IPS-11a (cell line): ENCODE data around the gene POLR3F.
"Not testable (repeated sequence)": the region's sequence is repeated elsewhere in the genome, so short reads cannot be mapped to it uniquely, and the experiment has no call there.

Experiments
- H3K4me3 ChIP-seq: one replicate; pipeline ENCODE4 v1.5.1; 2013; ENCODE audit warnings: low read depth, low read length, control low read depth

The POLR3F gene

DNA sequence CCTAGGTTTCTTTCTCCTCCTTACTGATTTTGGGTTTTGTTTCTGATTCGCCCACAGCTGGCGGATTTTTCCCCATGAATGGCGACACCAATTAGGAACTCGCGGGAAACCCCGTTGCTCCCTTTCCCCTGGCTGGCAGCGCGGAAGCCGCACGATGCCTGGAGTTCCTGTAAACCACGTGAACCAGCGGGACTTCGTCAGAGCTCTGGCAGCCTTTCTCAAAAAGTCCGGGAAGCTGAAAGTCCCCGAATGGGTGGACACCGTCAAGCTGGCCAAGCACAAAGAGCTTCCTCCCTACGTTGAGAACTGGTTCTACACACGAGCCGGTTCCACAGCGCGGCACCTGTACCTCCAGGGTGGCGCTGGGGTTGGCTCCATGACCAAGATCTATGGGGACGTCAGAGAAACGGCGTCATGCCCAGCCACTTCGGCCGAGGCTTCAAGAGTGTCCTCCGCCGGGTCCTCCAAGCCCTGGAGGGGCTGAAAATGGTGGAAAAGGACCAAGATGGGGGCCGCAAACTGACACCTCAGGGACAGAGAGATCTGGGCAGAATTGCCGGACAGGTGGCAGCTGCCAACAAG lies 37.4 kb downstream of the POLR3F start:
- H3K4me3 ChIP-seq = no peak overlapping the region

GRCh38 chr20:18506744-18507143 lies 39.6 kb downstream of the POLR3F start:
- peak overlapping the region; percentile 83 for H3K4me3 ChIP-seq

DNA sequence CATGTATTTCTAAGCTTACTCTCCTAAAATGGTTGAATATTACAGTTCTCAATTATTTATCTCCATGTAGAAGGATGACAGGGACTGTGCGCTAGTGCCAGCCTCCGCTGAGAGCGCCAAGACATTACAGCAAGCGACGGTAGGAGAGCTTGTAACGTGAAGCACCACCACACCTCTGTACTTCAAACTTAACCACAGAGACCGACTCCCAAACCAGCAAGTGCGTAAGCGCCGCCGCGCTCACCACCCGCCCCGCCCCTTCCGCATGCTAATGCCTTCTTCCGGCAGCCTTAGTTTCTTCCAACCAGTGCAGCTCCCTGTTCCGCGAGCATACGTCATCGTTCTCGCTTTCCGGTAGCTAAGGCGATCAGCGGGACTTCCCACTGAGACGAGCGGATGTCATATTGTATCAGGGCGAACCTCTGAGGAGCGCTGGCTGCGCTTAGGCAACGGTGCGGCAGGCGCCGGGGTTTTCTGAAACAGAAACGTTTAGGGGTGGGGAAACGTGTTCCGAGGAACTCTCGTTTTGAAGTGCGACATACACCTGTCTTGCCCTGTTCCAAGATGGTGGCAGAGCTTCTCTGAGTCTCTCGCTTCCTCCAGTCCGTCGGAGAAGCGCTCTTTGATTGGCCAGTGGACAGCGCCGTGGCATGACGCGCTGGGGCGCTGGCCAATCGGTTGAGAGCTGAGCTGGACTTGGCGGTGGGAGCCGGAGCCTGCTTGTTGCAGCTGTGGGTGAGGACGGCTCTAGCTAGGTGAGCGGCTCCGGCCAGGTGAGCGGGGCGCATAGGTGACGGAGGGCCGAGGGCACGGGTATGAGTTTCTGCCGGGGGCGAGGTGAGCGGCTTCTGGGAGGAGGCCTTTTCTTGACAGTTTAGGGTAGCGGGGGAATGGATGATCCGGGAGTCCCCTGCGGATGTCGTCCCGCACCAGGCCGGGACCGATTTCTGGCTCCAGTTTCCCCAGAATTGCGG lies 40.3 kb downstream of the POLR3F start, which contains the start of gene SEC23B:
Gene SEC23B (plus strand): TSS at position 723 of the 974 bp plus-strand sequence. CDS start 2,896 bp downstream, outside the sequence.
- peak within 1 kb of the TSS; percentile 83 for H3K4me3 ChIP-seq

DNA sequence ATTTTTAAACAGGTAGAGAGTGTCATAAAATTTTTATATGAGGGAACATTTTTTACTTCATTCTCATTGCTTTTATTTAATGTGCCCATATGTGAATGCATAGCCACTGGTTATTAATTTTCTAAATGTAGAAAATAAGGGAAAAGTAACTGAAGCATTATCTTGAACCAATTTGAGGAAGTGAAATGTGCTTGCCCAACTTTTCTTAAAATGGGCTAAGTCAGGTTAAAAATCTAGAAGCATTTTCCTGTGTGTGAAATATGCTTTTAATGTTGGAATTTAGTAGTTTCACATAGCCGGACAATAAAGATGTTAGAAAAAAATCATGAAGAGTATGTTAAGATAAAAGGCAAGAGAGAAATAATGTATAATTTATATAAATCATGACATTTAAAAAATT lies 44.4 kb downstream of the POLR3F start:
- H3K4me3 ChIP-seq = no peak overlapping the region

DNA sequence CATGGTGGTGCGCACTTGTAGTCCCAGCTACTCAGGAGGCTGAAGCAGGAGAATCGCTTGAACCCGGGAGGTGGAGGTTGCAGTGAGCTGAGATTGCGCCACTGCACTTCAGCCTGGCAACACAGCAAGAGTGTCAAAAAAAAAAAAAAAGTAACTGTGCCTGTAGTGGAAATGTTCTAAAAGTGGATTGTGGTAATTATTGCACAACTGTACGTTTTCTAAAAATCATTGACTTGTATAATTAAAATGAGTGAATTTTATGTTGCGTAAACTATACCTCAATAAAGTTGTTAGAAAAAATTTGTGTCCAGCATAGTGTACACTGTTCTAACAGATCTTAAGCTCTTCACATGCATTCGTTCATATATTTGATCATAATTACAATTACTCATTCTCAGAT lies 46.0 kb downstream of the POLR3F start:
- H3K4me3 ChIP-seq = no peak overlapping the region

DNA sequence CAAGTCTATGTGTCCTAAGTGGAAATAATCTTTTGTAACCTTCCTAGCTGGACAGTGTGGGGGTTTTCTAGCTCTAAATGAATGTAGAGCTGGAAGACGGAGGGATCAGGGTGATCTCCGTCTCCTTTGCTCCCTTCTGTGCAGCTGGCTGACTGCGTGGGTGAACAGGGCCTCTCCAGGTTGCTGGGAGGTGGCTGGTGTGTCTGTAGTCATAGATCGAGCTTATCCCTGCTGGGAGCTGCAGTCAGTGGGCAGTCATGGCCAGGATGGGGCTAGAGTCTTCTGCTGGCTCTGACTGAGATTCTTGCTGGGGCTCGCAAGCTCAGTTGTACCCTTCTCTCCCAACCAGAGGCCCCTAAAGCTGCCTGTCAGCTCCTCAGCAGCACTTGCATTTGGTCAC lies 46.9 kb downstream of the POLR3F start:
- H3K4me3 ChIP-seq = no peak overlapping the region

- H3K4me3 ChIP-seq = no peak overlapping the region
Measured at GRCh38 chr20:18515973-18516372, 48.8 kb downstream of the POLR3F start.

- not testable (repeated sequence) for H3K4me3 ChIP-seq
Measured at GRCh38 chr20:18522066-18522465, 54.9 kb downstream of the POLR3F start.

- no peak overlapping the region for H3K4me3 ChIP-seq
Measured at GRCh38 chr20:18523066-18523465, 55.9 kb downstream of the POLR3F start.

- H3K4me3 ChIP-seq = no peak overlapping the region
Measured at GRCh38 chr20:18524646-18525045, 57.5 kb downstream of the POLR3F start.

GRCh38 chr20:18526761-18527160 lies 59.6 kb downstream of the POLR3F start:
- H3K4me3 ChIP-seq = not testable (repeated sequence)

DNA sequence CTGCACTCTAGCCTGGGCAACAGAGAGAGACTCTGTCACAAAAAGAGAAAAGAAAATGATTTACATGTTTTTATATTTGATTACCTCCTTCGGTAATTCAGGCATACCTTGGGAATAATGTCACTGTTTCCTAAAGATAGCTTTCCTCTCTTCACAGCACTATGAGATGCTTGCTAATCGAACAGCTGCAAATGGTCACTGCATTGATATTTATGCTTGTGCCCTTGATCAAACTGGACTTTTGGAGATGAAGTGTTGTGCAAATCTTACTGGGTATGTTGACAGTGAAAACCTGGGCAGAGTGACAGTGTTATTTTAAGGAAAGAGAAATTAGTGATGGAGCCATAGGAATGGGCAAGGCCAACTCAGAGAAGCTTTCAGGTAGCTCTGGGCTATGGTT lies 60.1 kb downstream of the POLR3F start:
- H3K4me3 ChIP-seq = no peak overlapping the region

GRCh38 chr20:18527836-18528235 lies 60.6 kb downstream of the POLR3F start:
- no peak overlapping the region for H3K4me3 ChIP-seq

DNA sequence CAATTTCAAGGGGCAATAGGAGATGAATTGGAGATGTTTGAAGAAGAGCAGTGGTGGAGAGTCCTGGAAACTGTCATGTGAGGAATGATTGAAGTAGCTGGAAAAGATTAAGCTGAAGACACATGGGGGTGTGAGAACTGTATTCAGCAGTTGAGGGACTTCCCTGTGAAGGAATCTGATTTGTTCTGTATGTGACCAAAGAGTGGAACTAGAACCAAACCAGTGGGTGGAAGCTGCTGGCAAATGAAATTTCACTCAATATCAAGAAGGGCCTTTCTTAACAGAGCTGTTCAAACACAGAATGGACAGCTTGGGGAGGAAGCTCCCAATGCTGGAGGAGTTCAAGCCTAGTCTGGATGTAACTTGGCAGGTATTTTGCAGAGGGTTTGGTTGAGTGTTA lies 61.9 kb downstream of the POLR3F start:
- H3K4me3 ChIP-seq = no peak overlapping the region

GRCh38 chr20:18532626-18533025 lies 65.4 kb downstream of the POLR3F start:
- H3K4me3 ChIP-seq = no peak overlapping the region

DNA sequence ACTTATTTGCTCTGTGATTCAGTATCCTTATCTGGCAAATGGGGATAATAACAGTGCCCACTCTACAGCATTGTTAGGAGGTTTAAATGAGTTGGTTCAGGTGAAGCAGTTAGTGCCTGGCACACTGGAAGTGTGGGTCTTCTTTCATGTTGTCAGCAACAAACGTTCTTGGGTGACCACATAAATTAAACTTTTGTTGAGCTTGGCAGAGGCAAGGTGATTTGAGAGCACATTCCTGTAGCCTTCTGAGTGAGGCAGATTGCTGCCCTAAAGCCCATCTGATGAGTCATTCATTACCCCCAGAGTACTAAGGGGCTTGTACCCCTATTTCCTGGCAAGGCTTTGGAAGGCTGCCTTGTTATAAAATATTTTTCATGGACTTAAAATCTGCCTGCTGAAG lies 66.3 kb downstream of the POLR3F start:
- H3K4me3 ChIP-seq = no peak overlapping the region

DNA sequence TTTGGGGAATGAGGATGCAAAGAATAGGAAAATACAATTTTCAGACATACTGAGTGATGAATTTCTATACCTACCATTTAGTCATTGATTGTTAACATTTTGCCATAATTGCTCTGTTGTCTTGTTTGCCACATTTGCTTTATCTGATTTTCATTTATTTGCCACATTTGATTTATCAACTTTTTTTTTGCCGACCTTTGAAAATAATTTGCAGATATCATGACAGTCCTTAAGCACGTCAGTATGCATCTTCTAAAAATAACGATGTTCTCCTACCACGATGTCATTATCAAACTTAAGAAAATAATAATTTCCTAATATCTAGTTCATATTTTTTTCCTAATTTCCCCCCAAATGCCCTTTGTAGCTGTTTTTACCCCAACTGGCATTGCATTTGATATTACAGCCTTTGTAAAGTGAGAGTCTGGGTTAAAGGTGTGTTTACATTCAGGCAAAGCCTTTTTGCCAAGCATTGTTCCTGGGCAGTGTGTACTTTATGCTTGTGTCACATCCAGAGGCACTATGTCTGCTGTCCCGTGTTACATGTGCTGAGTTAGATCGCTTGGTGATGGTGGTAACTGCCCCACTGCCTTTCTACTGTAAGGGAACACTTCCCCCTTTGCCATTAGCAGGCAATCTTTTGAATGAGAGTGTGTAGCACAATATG lies 66.9 kb downstream of the POLR3F start:
- no peak overlapping the region for H3K4me3 ChIP-seq
